HG03469 (cell line): Measurements from ENCODE around the gene IPMK.

Experiments
- ATAC-seq: cut with Tn5 transposase; IDR thresholded peaks from one replicate; pipeline ENCODE4 v1.9.1; 2021; ENCODE audit warnings: mild to moderate bottlenecking, moderate library complexity, moderate number of reproducible peaks; ENCODE audit not compliant: unreplicated experiment

The IPMK gene

GRCh38 chr10:58267713-58268453 lies at the start of gene IPMK:
IPMK (minus strand) TSS chr10:58267894; CDS start chr10:58267611, 283 bp downstream.
- peak; percentile 44 for ATAC-seq

- ATAC-seq, result no peak
Observed at GRCh38 chr10:58316874-58317273, 49.2 kb upstream of the IPMK start.

GRCh38 chr10:58311026-58311425 lies 43.3 kb upstream of the IPMK start:
- no peak for ATAC-seq

GRCh38 chr10:58307676-58308075 lies 40.0 kb upstream of the IPMK start:
- no peak for ATAC-seq

- no peak for ATAC-seq
Observed at GRCh38 chr10:58305821-58306220, 38.1 kb upstream of the IPMK start.

GRCh38 chr10:58304099-58304633 lies 36.5 kb upstream of the IPMK start:
- ATAC-seq, result no peak

- no peak for ATAC-seq
Observed at GRCh38 chr10:58302254-58302653, 34.6 kb upstream of the IPMK start.

- no peak for ATAC-seq
Observed at GRCh38 chr10:58300676-58301075, 33.0 kb upstream of the IPMK start.

- peak; percentile 89 for ATAC-seq
Observed at GRCh38 chr10:58299580-58299979, 31.9 kb upstream of the IPMK start.

- ATAC-seq, result no peak
Observed at GRCh38 chr10:58293989-58294388, 26.3 kb upstream of the IPMK start.

- peak; percentile 88 for ATAC-seq
Observed at GRCh38 chr10:58291538-58292174, 24.0 kb upstream of the IPMK start.

GRCh38 chr10:58282615-58283014 lies 14.9 kb upstream of the IPMK start:
- ATAC-seq, result peak; percentile 98

GRCh38 chr10:58281092-58281752 lies 13.5 kb upstream of the IPMK start:
- ATAC-seq, result no peak

GRCh38 chr10:58280477-58280876 lies 12.8 kb upstream of the IPMK start:
- ATAC-seq, result no peak

GRCh38 chr10:58278962-58279307 lies 11.2 kb upstream of the IPMK start:
- ATAC-seq, result no peak

- no peak for ATAC-seq
Observed at GRCh38 chr10:58278274-58278961, 10.7 kb upstream of the IPMK start.

GRCh38 chr10:58275908-58276307 lies 8.2 kb upstream of the IPMK start:
- ATAC-seq, result no peak

GRCh38 chr10:58275261-58275660 lies 7.6 kb upstream of the IPMK start:
- ATAC-seq, result no peak

- no peak for ATAC-seq
Observed at GRCh38 chr10:58269782-58270290, 2.1 kb upstream of the IPMK start.

GRCh38 chr10:58268946-58269781 lies 1.5 kb upstream of the IPMK start, which contains the start of gene CISD1:
CISD1 (plus strand) TSS chr10:58269162; CDS start chr10:58269274, 112 bp downstream.
- peak; percentile 61 for ATAC-seq
